K562 (cell line): ENCODE measurements around the gene AKAP10. TPM values are rescaled to one million over a fixed set of nuclear protein-coding genes. Genes with fewer than 3 reads are reported as not detected.

Experiments
- ATAC-seq: fragments of 200-7000 bp; cut with Tn5 transposase; 3 replicates; pipeline ENCODE4 v1.9.1; 2020; ENCODE audit warnings: moderate library complexity
- BruUV-seq: library from RNA; stranded (reverse); fragments of 400-500 nt; replicated peaks from 2 replicates; lab custom pipeline; 2021; lab: Mats Ljungman, UMichigan
- CTCF ChIA-PET: fragments of 300-600 bp; formaldehyde crosslinking; extraction: SDS; loops from one replicate; lab custom pipeline; 2021; ENCODE audit warnings: low intra/inter-chr PET ratio; lab: Yijun Ruan, JAX
- POLR2A ChIA-PET: fragments of 300-600, 350-650 bp; sonication (Branson Sonifier 250); formaldehyde crosslinking; extraction: SDS; loops from one replicate; lab custom pipeline; 2021; ENCODE audit warnings: antibody characterized with exemption, inconsistent platforms; lab: Yijun Ruan, JAX
- DNase-seq, 4 experiments: peaks; one replicate each; pipeline versions ENCODE4 v3.0.0 to v3.0.0-alpha.2; 2011 to 2018; ENCODE audit warnings: low spot score in 3 of 4, mixed read lengths in 3 of 4; ENCODE audit errors: extremely low read depth in 1 of 4
- FAIRE-seq: peaks from 2 replicates; lab custom pipeline; 2011; peaks lifted over from hg19 to GRCh38; lab: Jason Lieb, UNC
- H2AFZ ChIP-seq: 2 replicates; pipeline ENCODE4 v1.6.0; 2011; ENCODE audit warnings: low read depth, low read length, control low read depth, inconsistent platforms
- H3K27ac ChIP-seq: fragments of 200-600 bp; 3 replicates; pipeline ENCODE4 v1.8.0; 2011; ENCODE audit warnings: low read depth, mild to moderate bottlenecking, control low read depth, inconsistent platforms, low read length, moderate library complexity, mixed read lengths; ENCODE audit errors: extremely low read depth
- H3K27me3 ChIP-seq, 2 experiments: fragments of 300-600 bp in 1 of 2; 2 replicates in 1 of 2; 3 replicates in 1 of 2; pipeline versions ENCODE4 v1.6.0 to v1.8.0; 2011; ENCODE audit warnings: inconsistent platforms in 2 of 2, low read length in 2 of 2, mild to moderate bottlenecking in 1 of 2, mixed read lengths in 1 of 2, moderate library complexity in 1 of 2; ENCODE audit not compliant: control insufficient read depth in 2 of 2, insufficient read depth in 2 of 2
- H3K36me3 ChIP-seq: fragments of 300-600 bp; 3 replicates; pipeline ENCODE4 v1.8.0; 2011; ENCODE audit warnings: mild to moderate bottlenecking, low read length, inconsistent platforms; ENCODE audit not compliant: control insufficient read depth, insufficient read depth
- H3K4me1 ChIP-seq, 2 experiments: fragments of 200-600 bp in 1 of 2; replicated peaks in 1 of 2; 2 replicates in 1 of 2; 3 replicates in 1 of 2; pipeline versions ENCODE4 v1.5.1 to v1.8.0; 2011; ENCODE audit warnings: inconsistent platforms in 2 of 2, low read length in 2 of 2, mild to moderate bottlenecking in 1 of 2, mixed read lengths in 1 of 2, moderate library complexity in 1 of 2; ENCODE audit not compliant: control insufficient read depth in 2 of 2, insufficient read depth in 2 of 2
- H3K4me2 ChIP-seq: 2 replicates; pipeline ENCODE4 v1.6.1; 2011; ENCODE audit warnings: low read length, control low read depth, inconsistent platforms, mixed read lengths; ENCODE audit not compliant: insufficient read depth
- H3K4me3 ChIP-seq: fragments of 200-600 bp; sonication (generic), shearing (Covaris generic); 2 replicates; pipeline ENCODE4 v1.5.1; 2016; ENCODE audit warnings: control low read depth, inconsistent platforms
- H3K79me2 ChIP-seq: fragments of 200-600 bp; 3 replicates; pipeline ENCODE4 v1.8.0; 2011; ENCODE audit warnings: low read length, inconsistent platforms; ENCODE audit not compliant: control insufficient read depth, insufficient read depth
- H3K9ac ChIP-seq, 2 experiments: 2 replicates each; pipeline versions ENCODE4 v1.6.0 to v1.6.1; 2011; ENCODE audit warnings: low read depth in 2 of 2, low read length in 2 of 2, control low read depth in 1 of 2, inconsistent platforms in 1 of 2, mild to moderate bottlenecking in 1 of 2, mixed read lengths in 1 of 2; ENCODE audit not compliant: insufficient read depth in 1 of 2
- H3K9me1 ChIP-seq: one replicate; pipeline ENCODE4 v1.6.0; 2011; ENCODE audit warnings: inconsistent platforms, mild to moderate bottlenecking, low read length, moderate library complexity; ENCODE audit not compliant: control insufficient read depth, insufficient read depth
- H3K9me3 ChIP-seq: replicated peaks from 2 replicates; pipeline ENCODE4 v1.5.1; 2011; ENCODE audit warnings: low read depth, low read length, inconsistent platforms; ENCODE audit not compliant: control insufficient read depth, insufficient read depth
- H4K20me1 ChIP-seq: replicated peaks from 2 replicates; pipeline ENCODE4 v1.6.1; 2011; ENCODE audit warnings: low read length, inconsistent platforms, mixed read lengths; ENCODE audit not compliant: control insufficient read depth, insufficient read depth
- C11orf30 ChIP-seq: fragments of 450-650 bp; IDR thresholded peaks from 2 replicates; pipeline ENCODE4 v1.6.1; 2016; ENCODE audit warnings: low read depth, mild to moderate bottlenecking
- ELF4 ChIP-seq: fragments of 450-650 bp; formaldehyde crosslinking; IDR thresholded peaks from 2 replicates; pipeline ENCODE4 v1.4.0; 2022; ENCODE audit warnings: missing genetic modification characterization
- L3MBTL2 ChIP-seq: fragments of 450-650 bp; IDR thresholded peaks from 2 replicates; pipeline ENCODE4 v1.6.1; 2016; ENCODE audit warnings: mild to moderate bottlenecking, moderate library complexity
- SNIP1 ChIP-seq: fragments of 450-650 bp; IDR thresholded peaks from 2 replicates; pipeline ENCODE4 v1.7.1; 2017; ENCODE audit warnings: low read depth, mild to moderate bottlenecking
- ZNF134 ChIP-seq: fragments of 250-450 bp; sonication (Bioruptor Pico); conservative IDR thresholded peaks from 2 replicates; pipeline ENCODE4 v1.4.0; 2020
- ZNF316 ChIP-seq: fragments of 450-650 bp; IDR thresholded peaks from 2 replicates; pipeline ENCODE4 v1.6.1; 2016
- ZNF583 ChIP-seq: fragments of 250-450 bp; sonication (Bioruptor Pico); IDR thresholded peaks from 2 replicates; pipeline ENCODE4 v1.4.0; 2020
- WGBS: fragments of 100-300 bp; shearing (Covaris generic); methylation state at CpG from one replicate; pipeline ENCODE4 v1.1.6; 2016; ENCODE audit warnings: low coverage, mixed read lengths; ENCODE audit not compliant: insufficient coverage; ENCODE audit errors: missing lambda C conversion rate; 5-methylcytosine and 5-hydroxymethylcytosine counted together
- in situ Hi-C: fragments of 300-500 bp; cut with MboI; formaldehyde crosslinking; loops from 4 replicates; pipeline ENCODE4 v1.15.0; 2018; ENCODE audit warnings: inconsistent platforms, mixed read lengths
- intact Hi-C: fragments of 100-400 bp; cut with micrococcal nuclease; formaldehyde crosslinking; loops from 2 replicates; pipeline ENCODE4 v1.14.2; 2022
- polyA plus RNA-seq, 8 experiments: library from polyadenylated mRNA; depleted of rRNA in 4 of 8; stranded (reverse) in 5 of 8; unstranded in 3 of 8; fragments of >200 nt; fragmentation: Nextera tagmentation in 2 of 8; fragmentation: Illumina TruSeq in 1 of 8; extraction: Ambion mirVana in 2 of 8; extraction: Trizol in 1 of 8; gene quantifications; 2 replicates each; pipeline versions ENCODE4 v1.2.1 to v1.2.3, GENCODE V29; 2011 to 2014; ENCODE audit warnings: inconsistent platforms in 1 of 8, missing spikeins in 1 of 8
- total RNA-seq, 7 experiments: library from RNA; depleted of rRNA in 6 of 7; stranded (reverse); fragments of >200 nt in 6 of 7; fragmentation: Illumina TruSeq in 2 of 7; extraction: Trizol in 2 of 7; gene quantifications; 2 replicates each; pipeline versions ENCODE4 v1.2.1 to v1.2.3, GENCODE V29; 2011 to 2021; ENCODE audit warnings: low replicate concordance in 1 of 7

AKAP10 gene
- total and polyA plus RNA-seq, 9 of the 15 experiments (the other 6 are each of a cell fraction or from before 2014, with no cell fraction given) = 4.0 to 20.3 (median 8.2) TPM

- FAIRE-seq (no peak), DNase-seq (no peak), ATAC-seq (peak; percentile 38; the same call in 2 of the 3 replicates)
- Histone ChIP-seq H3K79me2 (no peaks in the 10 kb centered on the region), H3K27ac (no peak overlapping the region), H3K9me3 (no peaks in the 10 kb centered on the region), H3K27me3 (peaks cover 0 to 5% of the 10 kb centered on the region in 2 experiments; a peak in 2 of 5 replicates), H3K9me1 (no peaks in the 10 kb centered on the region), H3K4me3 (no peak overlapping the region), H3K4me2 (peak overlapping the region; percentile 24; the same call in 1 of the 2 replicates), H3K36me3 (no peaks in the 10 kb centered on the region), H3K4me1 (no peaks in the 10 kb centered on the region), H4K20me1 (no peaks in the 10 kb centered on the region), H3K9ac (no peak overlapping the region), H2AFZ (no peak overlapping the region)
- CTCF ChIA-PET = no interaction called here
- WGBS = 19% methylated on average over 8 of the region's 8 CpGs
- POLR2A ChIA-PET = no interaction called here
- in situ Hi-C loops = no loop called here
- TF ChIP-seq L3MBTL2 = 0 out of 2 replicates have a peak, but pooled peaks have one; percentile 2
- TF ChIP-seq ZNF583 (CRISPR knock-in tag) = no peak
- intact Hi-C loops = no loop called here
- no TSS peak for BruUV-seq
Observed at GRCh38 chr17:19883537-19884215, 94.0 kb downstream of the AKAP10 start.

GRCh38 chr17:19880393-19880792 is 97.2 kb downstream of the AKAP10 start:
- Histone ChIP-seq H3K9me3 (no peaks in the 10 kb centered on the region), H3K27ac (no peak overlapping the region), H3K27me3 (peaks cover 2 to 21% of the 10 kb centered on the region in 2 experiments; a peak in 3 of 5 replicates), H3K4me1 (no peaks in the 10 kb centered on the region; a peak in 1 of 5 replicates), H3K9ac (no peak overlapping the region), H4K20me1 (no peaks in the 10 kb centered on the region), H3K4me3 (no peak overlapping the region), H3K79me2 (no peaks in the 10 kb centered on the region), H3K9me1 (no peaks in the 10 kb centered on the region), H3K36me3 (no peaks in the 10 kb centered on the region), H2AFZ (no peak overlapping the region), H3K4me2 (no peak overlapping the region)
- no peak for FAIRE-seq
- ChIA-PET POLR2A (interaction anchor here (1.1 kb wide), 1 partner anchor 19 kb away, joined by 3 read pairs; no protein-coding TSS in a partner anchor), CTCF (no interaction called here)
- in situ Hi-C loops = no loop called here
- no peak for DNase-seq
- no peak for TF ChIP-seq ZNF134 (CRISPR knock-in tag)
- no peak for TF ChIP-seq SNIP1
- peak; percentile 67 for TF ChIP-seq ZNF316
- no peak for TF ChIP-seq ELF4 (CRISPR knock-in tag)
- peak; percentile 34; the same call in 1 of the 2 replicates for TF ChIP-seq C11orf30
- BruUV-seq = no TSS peak
- 3% methylated on average over 4 of the region's 4 CpGs for WGBS
- ATAC-seq = no peak
- intact Hi-C loops = no loop called here
